HT-29 (cell line): Measurements from ENCODE around the gene RPP25. TPM values are rescaled to one million over a fixed set of nuclear protein-coding genes. Genes with fewer than 3 reads are reported as not detected.
A peak's percentile ranks its signal among the peaks of the same experiment; 100 is the strongest.
"Not testable (repeated sequence)": the region's sequence is repeated elsewhere in the genome, so short reads cannot be mapped to it uniquely, and the experiment has no call there.

Experiments used
- DNase-seq: peaks from one replicate; pipeline ENCODE4 v3.0.0-alpha.2; 2015; ENCODE audit warnings: low spot score
- small RNA-seq: library from RNA; depleted of rRNA; stranded (forward); fragments of <200 nt; gene quantifications from one replicate; pipeline ENCODE3, GENCODE V24; 2014
- total RNA-seq: library from RNA; depleted of rRNA; stranded (reverse); fragments of >200 nt; shearing (Covaris generic); gene quantifications from 2 replicates; pipeline ENCODE4 v1.2.3, GENCODE V29; 2014; rRNA removed

The RPP25 gene
- total RNA-seq, 1 experiment from 2014 or later: 60.1 TPM

GRCh38 chr15:74920456-74920855 is 36.1 kb downstream of the RPP25 start:
- DNase-seq: no peak

GRCh38 chr15:74917676-74918075 is 38.9 kb downstream of the RPP25 start:
- DNase-seq: no peak

- DNase-seq: not testable (repeated sequence)
These were observed 42.8 kb downstream of the RPP25 start for GRCh38 chr15:74913799-74914198.

DNA sequence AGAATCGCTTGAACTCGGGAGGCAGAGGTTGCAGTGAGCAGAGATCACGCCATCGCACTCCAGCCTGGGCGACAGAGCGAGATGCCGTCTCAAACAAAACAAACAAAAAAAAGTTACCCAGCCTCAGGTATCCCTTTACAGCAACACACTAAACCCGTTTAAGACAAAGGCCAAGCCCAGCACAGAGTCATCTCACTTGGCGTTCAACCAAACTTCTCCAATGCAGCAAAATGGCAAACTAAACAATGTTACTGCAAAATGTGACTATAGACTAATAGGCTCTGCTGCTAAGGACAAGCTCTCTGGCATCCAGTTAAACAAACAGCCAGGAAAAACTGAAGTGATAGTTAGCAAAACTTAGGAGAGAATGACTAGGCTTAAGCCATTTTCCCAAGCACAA is 43.5 kb downstream of the RPP25 start:
- DNase-seq: no peak

DNA sequence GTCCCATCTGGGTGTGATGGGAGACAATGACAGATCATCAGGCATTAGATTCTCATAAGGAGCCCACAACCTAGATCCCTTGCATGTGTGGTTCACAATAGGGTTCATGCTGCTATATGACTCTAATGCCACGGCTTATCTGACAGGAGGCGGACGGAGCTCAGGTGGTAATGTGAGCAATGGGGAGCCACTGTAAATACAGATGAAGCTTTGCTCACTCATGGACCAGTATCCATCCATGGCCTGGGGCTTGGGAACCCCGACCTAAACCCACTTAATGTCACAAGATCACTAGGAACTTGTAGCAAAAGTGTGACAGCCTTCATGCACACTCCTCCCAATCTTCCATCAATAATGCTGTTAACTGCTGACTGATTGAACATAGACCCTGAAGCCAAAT is 47.9 kb downstream of the RPP25 start:
- DNase-seq: no peak

GRCh38 chr15:74907163-74907870 is 49.3 kb downstream of the RPP25 start:
- no peak for DNase-seq

- peak; percentile 90 for DNase-seq
These were observed 50.0 kb downstream of the RPP25 start, which contains the start of gene FAM219B for GRCh38 chr15:74906450-74907162. Gene FAM219B, minus strand, starts transcription at chr15:74906851. Its CDS starts 51 bp downstream, at chr15:74906800.

- DNase-seq: peak; percentile 78
These were observed 50.5 kb downstream of the RPP25 start for GRCh38 chr15:74906067-74906449.

Small RNA genes within 50 kb of the gene (small RNA-seq; reads per million reads assigned to genes)
- not detected for gene RF00019

Other genes starting within 250 kb of the RPP25 start
- 0.10 and 2.0 TPM in 2 replicates for gene CYP1A1, start 231.2 kb downstream of the RPP25 start, total RNA-seq
- not detected in 2 replicates for gene CYP1A2, start 207.9 kb downstream of the RPP25 start, total RNA-seq
- gene CSK, start 174.7 kb downstream of the RPP25 start, total RNA-seq: 54.7 and 60.2 TPM in 2 replicates
- gene LMAN1L, start 143.9 kb downstream of the RPP25 start, total RNA-seq: not detected in 2 replicates
- gene CPLX3, start 130.1 kb downstream of the RPP25 start, total RNA-seq: 0.13 and 0.25 TPM in 2 replicates
- gene ULK3, start 113.6 kb downstream of the RPP25 start, total RNA-seq: 96.4 and 97.0 TPM in 2 replicates
- 45.6 and 57.4 TPM in 2 replicates for gene SCAMP2, start 83.4 kb downstream of the RPP25 start, total RNA-seq
- gene MPI, start 66.7 kb downstream of the RPP25 start, total RNA-seq: 61.3 and 81.8 TPM in 2 replicates
- gene FAM219B, start 49.9 kb downstream of the RPP25 start, total RNA-seq: 66.1 and 66.2 TPM in 2 replicates
- gene COX5A, start 18.7 kb downstream of the RPP25 start, total RNA-seq: 122 and 144 TPM in 2 replicates
- gene SCAMP5, start 38.8 kb upstream of the RPP25 start, total RNA-seq: 0.86 and 3.0 TPM in 2 replicates
- gene PPCDC, start 66.8 kb upstream of the RPP25 start, total RNA-seq: 26.9 and 37.0 TPM in 2 replicates
- 59.0 and 76.6 TPM in 2 replicates for gene C15orf39, start 245.1 kb upstream of the RPP25 start, total RNA-seq